Panc1 (cell line): ENCODE results near the gene GSG1.

ENCODE experiments used
- CTCF ChIP-seq: fragments of 450-650 bp; IDR thresholded peaks from 2 replicates; pipeline ENCODE4 v1.5.1; 2017; ENCODE audit warnings: mild to moderate bottlenecking
- POLR2AphosphoS5 ChIP-seq: IDR thresholded peaks from 2 replicates; pipeline ENCODE4 v1.6.1; 2012; ENCODE audit warnings: mild to moderate bottlenecking, low read depth, low read length, moderate library complexity
- REST ChIP-seq, 2 experiments: IDR thresholded peaks; 2 replicates each; pipeline ENCODE4 v1.6.1; 2011 to 2012; ENCODE audit warnings: low read depth in 2 of 2, control low read depth in 1 of 2, low read length in 1 of 2, mild to moderate bottlenecking in 1 of 2, moderate library complexity in 1 of 2; ENCODE audit not compliant: insufficient read depth in 1 of 2
- SIN3A ChIP-seq: IDR thresholded peaks from 2 replicates; pipeline ENCODE4 v1.6.1; 2012; ENCODE audit warnings: low read depth, mild to moderate bottlenecking, low read length, moderate library complexity, borderline replicate concordance; ENCODE audit not compliant: insufficient read depth
- TCF7L2 ChIP-seq: IDR thresholded peaks from 2 replicates; pipeline ENCODE4 v1.6.1; 2011; ENCODE audit warnings: mild to moderate bottlenecking, low read depth, low read length, inconsistent platforms

GRCh38 chr12:13075118-13075480 is 28.4 kb downstream of the GSG1 start:
- no peak for TF ChIP-seq CTCF
- no peak for TF ChIP-seq REST (IDR thresholded peaks at IDR 0.05; ENCODE audit: insufficient read depth in 1 of 2, low read depth in 2 of 2, low read length in 1 of 2)
- TF ChIP-seq POLR2AphosphoS5 = no peak
- no peak for TF ChIP-seq TCF7L2
- no peak for TF ChIP-seq SIN3A
